Measurements from ENCODE around the gene SERPINF2.
"Not testable (repeated sequence)": the region's sequence is repeated elsewhere in the genome, so short reads cannot be mapped to it uniquely, and the experiment has no call there.

Gene SERPINF2

GRCh38 chr17:1762901-1763898 lies 20.5 kb downstream of the SERPINF2 start:
- Histone ChIP-seq H3K9ac (ENCODE audit: low read depth in 1 of 2, low read length in 2 of 2) (peak overlapping the region; percentile 20 to 61), H3K9me3 (ENCODE audit: control insufficient read depth in 1 of 2, low read length in 2 of 2) (no peaks in the 10 kb centered on the region), H3K4me3 (ENCODE audit: low read depth in 1 of 2, low read length in 2 of 2) (peak overlapping the region; percentile 58 to 61), H3K27me3 (ENCODE audit: control insufficient read depth in 1 of 2, insufficient read depth in 2 of 2, low read length in 2 of 2) (no peaks in the 10 kb centered on the region), H3K27ac (ENCODE audit: low read depth, low read length) (peak overlapping the region; percentile 66), H3K36me3 (ENCODE audit: control insufficient read depth in 1 of 2, insufficient read depth in 2 of 2, low read length in 2 of 2) (no peaks in the 10 kb centered on the region), H3K4me1 (ENCODE audit: control insufficient read depth in 1 of 2, insufficient read depth in 2 of 2, low read length in 2 of 2) (peaks cover 20 to 24% of the 10 kb centered on the region in 2 donors)

- Histone ChIP-seq H3K27me3 (ENCODE audit: control insufficient read depth in 1 of 2, insufficient read depth in 2 of 2, low read length in 2 of 2) (no peaks in the 10 kb centered on the region), H3K9me3 (ENCODE audit: control insufficient read depth in 1 of 2, low read length in 2 of 2) (no peaks in the 10 kb centered on the region), H3K4me3 (ENCODE audit: low read depth in 1 of 2, low read length in 2 of 2) (no peak overlapping the region), H3K9ac (ENCODE audit: low read depth in 1 of 2, low read length in 2 of 2) (no peak overlapping the region), H3K27ac (ENCODE audit: low read depth, low read length) (peak overlapping the region; percentile 0), H3K4me1 (ENCODE audit: control insufficient read depth in 1 of 2, insufficient read depth in 2 of 2, low read length in 2 of 2) (peaks cover 20 to 24% of the 10 kb centered on the region in 2 donors), H3K36me3 (ENCODE audit: control insufficient read depth in 1 of 2, insufficient read depth in 2 of 2, low read length in 2 of 2) (no peaks in the 10 kb centered on the region)
These were observed 21.6 kb downstream of the SERPINF2 start for GRCh38 chr17:1764284-1764683.

GRCh38 chr17:1764705-1765104 lies 22.0 kb downstream of the SERPINF2 start:
- H3K36me3 ChIP-seq (ENCODE audit: control insufficient read depth in 1 of 2, insufficient read depth in 2 of 2, low read length in 2 of 2); H3K27me3 ChIP-seq (ENCODE audit: control insufficient read depth in 1 of 2, insufficient read depth in 2 of 2, low read length in 2 of 2); H3K9ac ChIP-seq (ENCODE audit: low read depth in 1 of 2, low read length in 2 of 2); H3K9me3 ChIP-seq (ENCODE audit: control insufficient read depth in 1 of 2, low read length in 2 of 2); H3K4me3 ChIP-seq (ENCODE audit: low read depth in 1 of 2, low read length in 2 of 2): not testable (repeated sequence)
- Histone ChIP-seq H3K27ac (ENCODE audit: low read depth, low read length) (peak overlapping the region; percentile 0), H3K4me1 (ENCODE audit: control insufficient read depth in 1 of 2, insufficient read depth in 2 of 2, low read length in 2 of 2) (peaks cover 20 to 24% of the 10 kb centered on the region in 2 donors)

- H3K27me3 ChIP-seq (ENCODE audit: control insufficient read depth in 1 of 2, insufficient read depth in 2 of 2, low read length in 2 of 2): no peaks in the 10 kb centered on the region
- H3K4me3 ChIP-seq (ENCODE audit: low read depth in 1 of 2, low read length in 2 of 2): no peak overlapping the region
- H3K36me3 ChIP-seq (ENCODE audit: control insufficient read depth in 1 of 2, insufficient read depth in 2 of 2, low read length in 2 of 2): no peaks in the 10 kb centered on the region
- H3K9ac ChIP-seq (ENCODE audit: low read depth in 1 of 2, low read length in 2 of 2): no peak overlapping the region
- H3K4me1 ChIP-seq (ENCODE audit: control insufficient read depth in 1 of 2, insufficient read depth in 2 of 2, low read length in 2 of 2): peaks cover 20 to 24% of the 10 kb centered on the region in 2 donors
- H3K27ac ChIP-seq (ENCODE audit: low read depth, low read length): no peak overlapping the region
- no peaks in the 10 kb centered on the region for H3K9me3 ChIP-seq (ENCODE audit: control insufficient read depth in 1 of 2, low read length in 2 of 2)
These were observed 22.9 kb downstream of the SERPINF2 start for GRCh38 chr17:1765576-1765975.

- H3K9ac ChIP-seq (ENCODE audit: low read depth in 1 of 2, low read length in 2 of 2): no peak overlapping the region
- no peak overlapping the region for H3K4me3 ChIP-seq (ENCODE audit: low read depth in 1 of 2, low read length in 2 of 2)
- no peaks in the 10 kb centered on the region for H3K27me3 ChIP-seq (ENCODE audit: control insufficient read depth in 1 of 2, insufficient read depth in 2 of 2, low read length in 2 of 2)
- H3K4me1 ChIP-seq (ENCODE audit: control insufficient read depth in 1 of 2, insufficient read depth in 2 of 2, low read length in 2 of 2): peaks cover 20 to 24% of the 10 kb centered on the region in 2 donors
- no peaks in the 10 kb centered on the region for H3K36me3 ChIP-seq (ENCODE audit: control insufficient read depth in 1 of 2, insufficient read depth in 2 of 2, low read length in 2 of 2)
- no peak overlapping the region for H3K27ac ChIP-seq (ENCODE audit: low read depth, low read length)
- no peaks in the 10 kb centered on the region for H3K9me3 ChIP-seq (ENCODE audit: control insufficient read depth in 1 of 2, low read length in 2 of 2)
These were observed 23.9 kb downstream of the SERPINF2 start for GRCh38 chr17:1766382-1767135.

- H3K36me3 ChIP-seq (ENCODE audit: control insufficient read depth in 1 of 2, insufficient read depth in 2 of 2, low read length in 2 of 2): no peaks in the 10 kb centered on the region
- no peaks in the 10 kb centered on the region for H3K27me3 ChIP-seq (ENCODE audit: control insufficient read depth in 1 of 2, insufficient read depth in 2 of 2, low read length in 2 of 2)
- no peak overlapping the region for H3K9ac ChIP-seq (ENCODE audit: low read depth in 1 of 2, low read length in 2 of 2)
- no peak overlapping the region for H3K27ac ChIP-seq (ENCODE audit: low read depth, low read length)
- no peak overlapping the region for H3K4me3 ChIP-seq (ENCODE audit: low read depth in 1 of 2, low read length in 2 of 2)
- no peaks in the 10 kb centered on the region for H3K9me3 ChIP-seq (ENCODE audit: control insufficient read depth in 1 of 2, low read length in 2 of 2)
- peaks cover 20 to 21% of the 10 kb centered on the region in 2 donors for H3K4me1 ChIP-seq (ENCODE audit: control insufficient read depth in 1 of 2, insufficient read depth in 2 of 2, low read length in 2 of 2)
These were observed 24.7 kb downstream of the SERPINF2 start for GRCh38 chr17:1767358-1767757.

GRCh38 chr17:1769822-1770477 lies 27.3 kb downstream of the SERPINF2 start:
- no peak overlapping the region for H3K27ac ChIP-seq (ENCODE audit: low read depth, low read length)
- H3K4me1 ChIP-seq (ENCODE audit: control insufficient read depth in 1 of 2, insufficient read depth in 2 of 2, low read length in 2 of 2): peaks cover 0 to 2% of the 10 kb centered on the region in 2 donors
- H3K27me3 ChIP-seq (ENCODE audit: control insufficient read depth in 1 of 2, insufficient read depth in 2 of 2, low read length in 2 of 2): no peaks in the 10 kb centered on the region
- no peaks in the 10 kb centered on the region for H3K9me3 ChIP-seq (ENCODE audit: control insufficient read depth in 1 of 2, low read length in 2 of 2)
- H3K36me3 ChIP-seq (ENCODE audit: control insufficient read depth in 1 of 2, insufficient read depth in 2 of 2, low read length in 2 of 2): no peaks in the 10 kb centered on the region
- no peak overlapping the region for H3K4me3 ChIP-seq (ENCODE audit: low read depth in 1 of 2, low read length in 2 of 2)
- H3K9ac ChIP-seq (ENCODE audit: low read depth in 1 of 2, low read length in 2 of 2): no peak overlapping the region

- not testable (repeated sequence) for H3K9me3 ChIP-seq (ENCODE audit: control insufficient read depth in 1 of 2, low read length in 2 of 2); H3K4me1 ChIP-seq (ENCODE audit: control insufficient read depth in 1 of 2, insufficient read depth in 2 of 2, low read length in 2 of 2); H3K9ac ChIP-seq (ENCODE audit: low read depth in 1 of 2, low read length in 2 of 2); H3K27me3 ChIP-seq (ENCODE audit: control insufficient read depth in 1 of 2, insufficient read depth in 2 of 2, low read length in 2 of 2); H3K4me3 ChIP-seq (ENCODE audit: low read depth in 1 of 2, low read length in 2 of 2); H3K27ac ChIP-seq (ENCODE audit: low read depth, low read length)
- H3K36me3 ChIP-seq (ENCODE audit: control insufficient read depth in 1 of 2, insufficient read depth in 2 of 2, low read length in 2 of 2): peaks cover 10 to 23% of the 10 kb centered on the region in 2 donors
These were observed 30.5 kb downstream of the SERPINF2 start for GRCh38 chr17:1773000-1773695.

- H3K9ac ChIP-seq (ENCODE audit: low read depth in 1 of 2, low read length in 2 of 2): no peak overlapping the region
- H3K9me3 ChIP-seq (ENCODE audit: control insufficient read depth in 1 of 2, low read length in 2 of 2): no peaks in the 10 kb centered on the region
- H3K27ac ChIP-seq (ENCODE audit: low read depth, low read length): no peak overlapping the region
- H3K4me1 ChIP-seq (ENCODE audit: control insufficient read depth in 1 of 2, insufficient read depth in 2 of 2, low read length in 2 of 2): peaks cover 0 to 2% of the 10 kb centered on the region in 2 donors
- H3K27me3 ChIP-seq (ENCODE audit: control insufficient read depth in 1 of 2, insufficient read depth in 2 of 2, low read length in 2 of 2): no peaks in the 10 kb centered on the region
- H3K4me3 ChIP-seq (ENCODE audit: low read depth in 1 of 2, low read length in 2 of 2): no peak overlapping the region
- peaks cover 16 to 24% of the 10 kb centered on the region in 2 donors for H3K36me3 ChIP-seq (ENCODE audit: control insufficient read depth in 1 of 2, insufficient read depth in 2 of 2, low read length in 2 of 2)
These were observed 31.1 kb downstream of the SERPINF2 start for GRCh38 chr17:1773696-1774181.
